Islet precursor cell (in vitro differentiated cells): ENCODE measurements around the gene ATP7A.

Experiments used
- DNase-seq: peaks from one replicate; pipeline ENCODE4 v3.0.0-alpha.2; 2018

Gene ATP7A

GRCh38 chrX:77945910-77946545, 35.5 kb downstream of the ATP7A start:
- DNase-seq, result no peak

- DNase-seq, result no peak
Measured at GRCh38 chrX:77946571-77946970, 36.1 kb downstream of the ATP7A start.

GRCh38 chrX:77949840-77950239, 39.3 kb downstream of the ATP7A start:
- DNase-seq, result no peak

- no peak for DNase-seq
Measured at GRCh38 chrX:77952173-77952572, 41.7 kb downstream of the ATP7A start.

GRCh38 chrX:77953302-77953701, 42.8 kb downstream of the ATP7A start:
- DNase-seq, result no peak

- DNase-seq, result no peak
Measured at GRCh38 chrX:77953708-77954107, 43.2 kb downstream of the ATP7A start.

GRCh38 chrX:77960567-77960966, 50.1 kb downstream of the ATP7A start:
- no peak for DNase-seq

GRCh38 chrX:77961063-77961462, 50.6 kb downstream of the ATP7A start:
- DNase-seq, result no peak

- DNase-seq, result no peak
Measured at GRCh38 chrX:77962068-77962902, 51.8 kb downstream of the ATP7A start.

GRCh38 chrX:77966361-77966760, 55.9 kb downstream of the ATP7A start:
- DNase-seq, result no peak

- no peak for DNase-seq
Measured at GRCh38 chrX:77967631-77968030, 57.1 kb downstream of the ATP7A start.

GRCh38 chrX:77969538-77969937, 59.0 kb downstream of the ATP7A start, which contains the start of gene PGAM4:
Gene PGAM4, minus strand, starts transcription at chrX:77969638. Its CDS starts 0 bp downstream, at chrX:77969638.
- no peak for DNase-seq

GRCh38 chrX:77975755-77976154, 65.3 kb downstream of the ATP7A start:
- DNase-seq, result no peak

- no peak for DNase-seq
Measured at GRCh38 chrX:77977095-77977494, 66.6 kb downstream of the ATP7A start.

- DNase-seq, result no peak
Measured at GRCh38 chrX:77977518-77977917, 67.0 kb downstream of the ATP7A start.

- no peak for DNase-seq
Measured at GRCh38 chrX:77979870-77980269, 69.4 kb downstream of the ATP7A start.

- DNase-seq, result no peak
Measured at GRCh38 chrX:78011846-78012245, 101.4 kb downstream of the ATP7A start.

- no peak for DNase-seq
Measured at GRCh38 chrX:78019586-78020483, 109.3 kb downstream of the ATP7A start.

GRCh38 chrX:78024349-78025059, 114.0 kb downstream of the ATP7A start:
- peak; percentile 50 for DNase-seq

- no peak for DNase-seq
Measured at GRCh38 chrX:78027798-78028197, 117.3 kb downstream of the ATP7A start.

GRCh38 chrX:78029663-78030062, 119.2 kb downstream of the ATP7A start:
- no peak for DNase-seq

- no peak for DNase-seq
Measured at GRCh38 chrX:78035061-78035460, 124.6 kb downstream of the ATP7A start.

GRCh38 chrX:78037881-78038280, 127.4 kb downstream of the ATP7A start:
- no peak for DNase-seq
